ENCODE results near the gene BNIP3.

DNA sequence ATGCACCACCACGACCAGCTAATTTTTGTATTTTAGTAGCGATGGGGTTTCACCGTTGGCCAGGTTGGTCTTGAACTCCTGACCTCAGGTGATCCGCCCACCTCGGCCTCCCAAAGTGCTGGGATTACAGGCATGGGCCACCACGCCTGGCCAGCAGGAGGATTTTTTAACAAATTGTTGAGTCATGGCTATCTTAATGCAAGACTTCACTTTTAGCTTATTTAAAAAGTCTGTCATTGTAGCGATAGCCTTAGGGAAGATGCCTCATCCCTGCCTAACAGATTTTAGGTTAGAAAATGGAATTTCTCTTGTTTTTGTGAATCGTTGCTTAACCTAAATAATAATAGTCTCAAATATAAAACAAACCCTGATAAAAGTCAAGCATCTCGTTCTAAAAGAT is 45.4 kb downstream of the BNIP3 start:
- TF ChIP-seq, protein P1, sequence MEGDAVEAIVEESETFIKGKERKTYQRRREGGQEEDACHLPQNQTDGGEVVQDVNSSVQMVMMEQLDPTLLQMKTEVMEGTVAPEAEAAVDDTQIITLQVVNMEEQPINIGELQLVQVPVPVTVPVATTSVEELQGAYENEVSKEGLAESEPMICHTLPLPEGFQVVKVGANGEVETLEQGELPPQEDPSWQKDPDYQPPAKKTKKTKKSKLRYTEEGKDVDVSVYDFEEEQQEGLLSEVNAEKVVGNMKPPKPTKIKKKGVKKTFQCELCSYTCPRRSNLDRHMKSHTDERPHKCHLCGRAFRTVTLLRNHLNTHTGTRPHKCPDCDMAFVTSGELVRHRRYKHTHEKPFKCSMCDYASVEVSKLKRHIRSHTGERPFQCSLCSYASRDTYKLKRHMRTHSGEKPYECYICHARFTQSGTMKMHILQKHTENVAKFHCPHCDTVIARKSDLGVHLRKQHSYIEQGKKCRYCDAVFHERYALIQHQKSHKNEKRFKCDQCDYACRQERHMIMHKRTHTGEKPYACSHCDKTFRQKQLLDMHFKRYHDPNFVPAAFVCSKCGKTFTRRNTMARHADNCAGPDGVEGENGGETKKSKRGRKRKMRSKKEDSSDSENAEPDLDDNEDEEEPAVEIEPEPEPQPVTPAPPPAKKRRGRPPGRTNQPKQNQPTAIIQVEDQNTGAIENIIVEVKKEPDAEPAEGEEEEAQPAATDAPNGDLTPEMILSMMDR (IDR thresholded peaks at IDR 0.05), result no peak
- no peak for TF ChIP-seq POLR2A (IDR thresholded peaks at IDR 0.05)

Measured in testis (tissue), 2 donors.